MM.1S (cell line): ENCODE results near the gene SH3RF1.

Experiments
- EZH2phosphoT487 ChIP-seq: fragments of 300-600 bp; sonication (generic); IDR thresholded peaks from 2 replicates; pipeline ENCODE4 v1.6.1; 2018; ENCODE audit warnings: antibody characterized with exemption, low read length
- TF ChIP-seq, protein P1 (sequence below): fragments of 300-600 bp; sonication (generic); IDR thresholded peaks from 2 replicates; pipeline ENCODE4 v1.5.1; 2016; ENCODE audit warnings: antibody characterized with exemption, low read length, mixed read lengths

DNA sequence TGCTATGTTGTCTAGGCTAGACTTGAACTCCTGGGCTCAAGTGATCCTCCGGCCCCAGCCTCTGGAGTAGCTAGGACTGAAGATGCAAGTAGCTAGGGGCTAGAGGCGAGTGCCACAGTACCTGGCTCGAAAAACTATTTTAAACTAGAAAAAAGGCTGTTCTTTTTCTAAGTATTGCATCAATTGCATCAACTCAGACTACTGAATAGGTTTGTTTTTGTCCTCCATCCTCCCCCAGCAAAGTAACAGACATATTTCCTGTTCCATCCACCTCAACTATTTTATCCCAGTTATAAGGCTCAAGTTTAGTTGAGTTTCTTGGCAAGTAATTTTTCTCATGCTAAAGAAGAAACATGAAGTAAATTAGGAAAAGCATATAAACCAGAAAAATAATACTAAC lies 4.1 kb downstream of the SH3RF1 start:
- TF ChIP-seq, protein P1, sequence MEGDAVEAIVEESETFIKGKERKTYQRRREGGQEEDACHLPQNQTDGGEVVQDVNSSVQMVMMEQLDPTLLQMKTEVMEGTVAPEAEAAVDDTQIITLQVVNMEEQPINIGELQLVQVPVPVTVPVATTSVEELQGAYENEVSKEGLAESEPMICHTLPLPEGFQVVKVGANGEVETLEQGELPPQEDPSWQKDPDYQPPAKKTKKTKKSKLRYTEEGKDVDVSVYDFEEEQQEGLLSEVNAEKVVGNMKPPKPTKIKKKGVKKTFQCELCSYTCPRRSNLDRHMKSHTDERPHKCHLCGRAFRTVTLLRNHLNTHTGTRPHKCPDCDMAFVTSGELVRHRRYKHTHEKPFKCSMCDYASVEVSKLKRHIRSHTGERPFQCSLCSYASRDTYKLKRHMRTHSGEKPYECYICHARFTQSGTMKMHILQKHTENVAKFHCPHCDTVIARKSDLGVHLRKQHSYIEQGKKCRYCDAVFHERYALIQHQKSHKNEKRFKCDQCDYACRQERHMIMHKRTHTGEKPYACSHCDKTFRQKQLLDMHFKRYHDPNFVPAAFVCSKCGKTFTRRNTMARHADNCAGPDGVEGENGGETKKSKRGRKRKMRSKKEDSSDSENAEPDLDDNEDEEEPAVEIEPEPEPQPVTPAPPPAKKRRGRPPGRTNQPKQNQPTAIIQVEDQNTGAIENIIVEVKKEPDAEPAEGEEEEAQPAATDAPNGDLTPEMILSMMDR = no peak
- no peak for TF ChIP-seq EZH2phosphoT487
